ENCODE measurements around the gene STBD1. TPM values are rescaled to one million over a fixed set of nuclear protein-coding genes. Genes with fewer than 3 reads are reported as not detected.

STBD1 gene
- total and polyA plus RNA-seq, 9 of the 15 experiments (the other 6 are each of a cell fraction or from before 2014, with no cell fraction given): 0.08 to 0.64 (median 0.27) TPM; not detected in 2

- TF ChIP-seq ZBTB12 (CRISPR knock-in tag; IDR thresholded peaks at IDR 0.05): no peak
- 0 out of 2 replicates have a peak, but pooled peaks have one; percentile 52 for TF ChIP-seq RUNX1 (IDR thresholded peaks at IDR 0.05; ENCODE audit: low read depth)
- no peak for TF ChIP-seq ZKSCAN1 (IDR thresholded peaks at IDR 0.05; ENCODE audit: low read depth, low read length)
- peak; percentile 77; the same call in 1 of the 2 replicates for TF ChIP-seq ZNF589 (CRISPR knock-in tag; IDR thresholded peaks at IDR 0.05; ENCODE audit: low read depth)
- no peak for TF ChIP-seq ZNF785 (CRISPR knock-in tag; IDR thresholded peaks at IDR 0.05)
- TF ChIP-seq ADNP (tag; IDR thresholded peaks at IDR 0.05): no peak
- TF ChIP-seq ATF3 (IDR thresholded peaks at IDR 0.05): peak; percentile 96
- TF ChIP-seq ATF3 (CRISPR knock-in tag; conservative IDR thresholded peaks at IDR 0.05): peak; percentile 86; the same call in 1 of the 2 replicates
- no peak for TF ChIP-seq E2F6 (IDR thresholded peaks at IDR 0.05; ENCODE audit: borderline replicate concordance in 1 of 2, extremely low read depth in 1 of 2, insufficient read depth in 1 of 2, insufficient read length in 1 of 2, low read depth in 1 of 2, low read length in 1 of 2, poor library complexity in 1 of 2, severe bottlenecking in 1 of 2)
- no peak for TF ChIP-seq BCLAF1 (IDR thresholded peaks at IDR 0.05; ENCODE audit: borderline replicate concordance in 1 of 2, control insufficient read depth in 1 of 2, low read depth in 2 of 2, low read length in 1 of 2)
- peak; percentile 96 for TF ChIP-seq LEF1 (IDR thresholded peaks at IDR 0.05)
- TF ChIP-seq POU5F1 (IDR thresholded peaks at IDR 0.05; ENCODE audit: borderline replicate concordance, low read depth, low read length, partially characterized antibody): no peak
- TF ChIP-seq ZNF561 (CRISPR knock-in tag; conservative IDR thresholded peaks at IDR 0.05): no peak
- TF ChIP-seq DDX20 (tag; IDR thresholded peaks at IDR 0.05; ENCODE audit: low read depth): no peak
- TF ChIP-seq ZNF76 (CRISPR knock-in tag; IDR thresholded peaks at IDR 0.05; ENCODE audit: borderline replicate concordance): no peak
- no peak for TF ChIP-seq SFPQ (IDR thresholded peaks at IDR 0.05; ENCODE audit: low read depth, low read length)
- TF ChIP-seq FOXA3 (CRISPR knock-in tag; conservative IDR thresholded peaks at IDR 0.05 in 1 of 2, IDR thresholded peaks at IDR 0.05 in 1 of 2): no peak
These were observed 5.3 kb upstream of the STBD1 start (continued) for GRCh38 chr4:76301068-76301774.
